K562 (cell line): ENCODE measurements around the gene ZNF143. TPM values are rescaled to one million over a fixed set of nuclear protein-coding genes. Genes with fewer than 3 reads are reported as not detected.

Experiments used
- ARID2 ChIP-seq: fragments of 450-650 bp; IDR thresholded peaks from 2 replicates; pipeline ENCODE4 v1.6.1; 2017; ENCODE audit warnings: antibody characterized with exemption, mild to moderate bottlenecking
- ARID3B ChIP-seq: fragments of 250-450 bp; sonication (Bioruptor Pico); IDR thresholded peaks from 2 replicates; pipeline ENCODE4 v1.4.0; 2020; ENCODE audit warnings: borderline replicate concordance
- CBFA2T3 ChIP-seq: fragments of 450-650 bp; IDR thresholded peaks from 2 replicates; pipeline ENCODE4 v1.6.1; 2017
- CCAR2 ChIP-seq: fragments of 200-400 bp; formaldehyde crosslinking; IDR thresholded peaks from 2 replicates; pipeline ENCODE4 v1.6.1; 2017; ENCODE audit warnings: mild to moderate bottlenecking, low read depth, low read length
- HMG20B ChIP-seq: fragments of 250-450 bp; sonication (Bioruptor Pico); IDR thresholded peaks from 2 replicates; pipeline ENCODE4 v1.5.0; 2021; ENCODE audit warnings: mild to moderate bottlenecking
- ID3 ChIP-seq, 2 experiments: fragments of 250-450 bp in 1 of 2; fragments of 450-650 bp in 1 of 2; sonication (Bioruptor Pico) in 1 of 2; IDR thresholded peaks; 2 replicates each; pipeline versions ENCODE4 v1.6.1 to v1.8.0; 2016 to 2021; ENCODE audit warnings: mild to moderate bottlenecking in 2 of 2, moderate library complexity in 2 of 2, missing compliant biosample characterization in 1 of 2, missing genetic modification characterization in 1 of 2
- MECOM ChIP-seq: fragments of 250-450 bp; sonication (Bioruptor Pico); IDR thresholded peaks from 2 replicates; pipeline ENCODE4 v1.8.0; 2022; ENCODE audit warnings: inconsistent platforms
- NFRKB ChIP-seq: fragments of 450-650 bp; IDR thresholded peaks from 2 replicates; pipeline ENCODE4 v1.6.1; 2016; ENCODE audit warnings: low read depth
- PRDM10 ChIP-seq: fragments of 450-650 bp; IDR thresholded peaks from 2 replicates; pipeline ENCODE4 v1.6.1; 2018; ENCODE audit not compliant: partially characterized antibody
- SFPQ ChIP-seq: fragments of 200-400 bp; formaldehyde crosslinking; IDR thresholded peaks from 2 replicates; pipeline ENCODE4 v1.6.1; 2017; ENCODE audit warnings: mild to moderate bottlenecking, low read depth, low read length, moderate library complexity
- SMAD4 ChIP-seq: fragments of 250-450 bp; sonication (Bioruptor Pico); conservative IDR thresholded peaks from 2 replicates; pipeline ENCODE4 v1.8.0; 2021; ENCODE audit warnings: inconsistent platforms, mild to moderate bottlenecking, moderate library complexity
- TEAD1 ChIP-seq, 2 experiments: fragments of 450-650 bp in 1 of 2; sonication (generic) in 1 of 2; formaldehyde crosslinking; IDR thresholded peaks; 2 replicates each; pipeline versions ENCODE4 v1.4.0 to v1.8.0; 2020 to 2022; ENCODE audit warnings: mild to moderate bottlenecking in 2 of 2, missing genetic modification reagents in 1 of 2
- ZFP36 ChIP-seq: fragments of 150-350 bp; IDR thresholded peaks from 2 replicates; pipeline ENCODE4 v1.6.1; 2018; ENCODE audit warnings: low read length, low read depth; ENCODE audit not compliant: partially characterized antibody
- ZNF12 ChIP-seq: sonication (generic); formaldehyde crosslinking; IDR thresholded peaks from 2 replicates; pipeline ENCODE4 v1.4.0; 2020; ENCODE audit warnings: mild to moderate bottlenecking, missing genetic modification reagents
- ZNF592 ChIP-seq: fragments of 450-650 bp; IDR thresholded peaks from 2 replicates; pipeline ENCODE4 v1.6.1; 2017; ENCODE audit warnings: antibody characterized with exemption, mild to moderate bottlenecking
- polyA plus RNA-seq, 8 experiments: library from polyadenylated mRNA; depleted of rRNA in 4 of 8; stranded (reverse) in 5 of 8; unstranded in 3 of 8; fragments of >200 nt; fragmentation: Nextera tagmentation in 2 of 8; fragmentation: Illumina TruSeq in 1 of 8; extraction: Ambion mirVana in 2 of 8; extraction: Trizol in 1 of 8; gene quantifications; 2 replicates each; pipeline versions ENCODE4 v1.2.1 to v1.2.3, GENCODE V29; 2011 to 2014; ENCODE audit warnings: inconsistent platforms in 1 of 8, missing spikeins in 1 of 8
- total RNA-seq, 7 experiments: library from RNA; depleted of rRNA in 6 of 7; stranded (reverse); fragments of >200 nt in 6 of 7; fragmentation: Illumina TruSeq in 2 of 7; extraction: Trizol in 2 of 7; gene quantifications; 2 replicates each; pipeline versions ENCODE4 v1.2.1 to v1.2.3, GENCODE V29; 2011 to 2021; ENCODE audit warnings: low replicate concordance in 1 of 7

The ZNF143 gene
- total and polyA plus RNA-seq, 9 of the 15 experiments (the other 6 are each of a cell fraction or from before 2014, with no cell fraction given) = 18.4 to 58.5 (median 27.1) TPM

GRCh38 chr11:9530020-9530621 is 69.3 kb downstream of the ZNF143 start (continued):
- TF ChIP-seq ZNF592 (peak; percentile 80), NFRKB (peak; percentile 47; the same call in 1 of the 2 replicates), HMG20B (CRISPR knock-in tag) (no peak), ZNF12 (CRISPR knock-in tag) (no peak), SFPQ (no peak), ARID2 (no peak), CBFA2T3 (no peak), CCAR2 (no peak), ID3 (CRISPR knock-in tag; IDR thresholded peaks at IDR 0.05) (no peak), ID3 (tag; IDR thresholded peaks at IDR 0.05) (peak; percentile 54; the same call in 1 of the 2 replicates), MECOM (CRISPR knock-in tag) (0 out of 2 replicates have a peak, but pooled peaks have one; percentile 46), ARID3B (no peak), SMAD4 (CRISPR knock-in tag) (peak; percentile 35; the same call in 1 of the 2 replicates), PRDM10 (peak; percentile 22), TEAD1 (CRISPR knock-in tag; IDR thresholded peaks at IDR 0.05) (0 out of 4 replicates have a peak, but pooled peaks of 1 of the 2 experiments have one; percentile 5), ZFP36 (no peak)
